Tibial artery (tissue), 4 donors: ENCODE measurements around the gene DCT.
A peak's percentile ranks its signal among the peaks of the same experiment; 100 is the strongest.

Experiments
- DNase-seq, 2 donors: peaks; one replicate each; pipeline ENCODE4 v3.0.0-alpha.2; 2019
- H3K27ac ChIP-seq, 2 donors: fragments of 200-600 bp; sonication (generic) in 1 of 2; 1 replicate in 1 of 2; 2 replicates in 1 of 2; pipeline ENCODE4 v1.5.1; 2018 to 2019; ENCODE audit warnings: mild to moderate bottlenecking in 1 of 2
- H3K27me3 ChIP-seq, 2 donors: fragments of 200-600 bp; sonication (generic) in 1 of 2; one replicate each; pipeline versions ENCODE4 v1.5.1 to v1.6.0; 2016 to 2019
- H3K36me3 ChIP-seq, 3 donors: fragments of 200-600 bp; sonication (generic) in 2 of 3; one replicate each; pipeline ENCODE4 v1.5.1; 2016 to 2019; ENCODE audit warnings: mild to moderate bottlenecking in 2 of 3
- H3K4me1 ChIP-seq, 4 donors: fragments of 200-600 bp; sonication (generic) in 2 of 4; 1 replicate in 3 of 4; 2 replicates in 1 of 4; pipeline ENCODE4 v1.5.1; 2016 to 2019
- H3K4me3 ChIP-seq, 2 donors: fragments of 200-600 bp; sonication (generic) in 1 of 2; 1 replicate in 1 of 2; 2 replicates in 1 of 2; pipeline ENCODE4 v1.5.1; 2018 to 2019; ENCODE audit warnings: mild to moderate bottlenecking in 2 of 2
- H3K9me3 ChIP-seq, 3 donors: fragments of 200-600 bp; sonication (generic) in 1 of 3; one replicate each; pipeline ENCODE4 v1.5.1; 2016 to 2019
- CTCF ChIP-seq, 2 experiments: fragments of 200-600 bp in 1 of 2; fragments of 450-650 bp in 1 of 2; IDR thresholded peaks; one replicate each; pipeline ENCODE4 v1.5.1; 2017 to 2019; ENCODE audit warnings: antibody characterized with exemption in 2 of 2, mild to moderate bottlenecking in 1 of 2, moderate library complexity in 1 of 2
- intact Hi-C: fragments of 100-400 bp; cut with DNase I; formaldehyde crosslinking; loops from one replicate; pipeline ENCODE4 v1.15.0; 2023; ENCODE audit warnings: low total_unique reads

DCT gene

GRCh38 chr13:94417294-94417693, 62.2 kb downstream of the DCT start:
- no peaks in the 10 kb centered on the region for H3K27me3 ChIP-seq
- H3K27ac ChIP-seq, result no peak overlapping the region
- no peaks in the 10 kb centered on the region for H3K36me3 ChIP-seq
- TF ChIP-seq CTCF (IDR thresholded peaks at IDR 0.05), result no peak
- DNase-seq, result no peak
- intact Hi-C loops, result no loop called here
- peaks cover 0 to 5% (median 0%) of the 10 kb centered on the region in 3 donors for H3K9me3 ChIP-seq
- no peak overlapping the region for H3K4me3 ChIP-seq
- no peaks in the 10 kb centered on the region for H3K4me1 ChIP-seq

DNA sequence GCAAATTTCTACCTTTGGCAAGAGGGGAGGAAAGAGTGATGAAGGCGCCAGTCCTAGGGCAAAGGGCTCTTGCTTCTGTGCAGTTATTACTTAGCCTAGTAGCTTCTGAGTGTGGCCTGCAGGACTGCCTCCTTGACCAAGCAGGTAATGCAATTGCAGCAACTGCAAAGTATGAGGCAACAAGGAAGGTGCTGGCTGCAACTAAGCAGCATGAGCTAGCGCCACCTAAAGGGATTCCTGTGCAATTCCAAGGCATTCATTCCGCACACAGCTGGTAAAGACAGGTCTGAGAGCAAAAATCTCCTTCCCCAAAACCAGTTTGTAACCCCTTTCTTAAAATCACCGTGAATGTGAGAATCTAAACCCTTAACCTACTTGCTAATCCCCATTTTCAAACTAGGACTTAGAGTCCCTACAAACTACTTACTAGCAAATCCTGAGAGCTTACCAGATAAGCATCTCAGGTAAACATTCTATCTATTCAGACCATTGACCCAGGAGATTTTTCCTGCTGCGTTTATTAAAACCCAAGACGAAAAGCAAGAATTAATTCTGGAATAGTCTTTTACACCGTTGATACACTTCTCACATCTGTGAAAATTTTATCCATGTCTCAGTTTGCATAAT, 62.9 kb downstream of the DCT start:
- H3K4me1 ChIP-seq, result no peaks in the 10 kb centered on the region
- H3K4me3 ChIP-seq, result no peak overlapping the region
- no peak overlapping the region for H3K27ac ChIP-seq
- TF ChIP-seq CTCF (IDR thresholded peaks at IDR 0.05), result peak in 1 of 2 experiments; percentile 21
- no peaks in the 10 kb centered on the region for H3K36me3 ChIP-seq
- peaks cover 0 to 5% (median 0%) of the 10 kb centered on the region in 3 donors for H3K9me3 ChIP-seq
- intact Hi-C loops, result no loop called here
- DNase-seq, result no peak
- H3K27me3 ChIP-seq, result no peaks in the 10 kb centered on the region

DNA sequence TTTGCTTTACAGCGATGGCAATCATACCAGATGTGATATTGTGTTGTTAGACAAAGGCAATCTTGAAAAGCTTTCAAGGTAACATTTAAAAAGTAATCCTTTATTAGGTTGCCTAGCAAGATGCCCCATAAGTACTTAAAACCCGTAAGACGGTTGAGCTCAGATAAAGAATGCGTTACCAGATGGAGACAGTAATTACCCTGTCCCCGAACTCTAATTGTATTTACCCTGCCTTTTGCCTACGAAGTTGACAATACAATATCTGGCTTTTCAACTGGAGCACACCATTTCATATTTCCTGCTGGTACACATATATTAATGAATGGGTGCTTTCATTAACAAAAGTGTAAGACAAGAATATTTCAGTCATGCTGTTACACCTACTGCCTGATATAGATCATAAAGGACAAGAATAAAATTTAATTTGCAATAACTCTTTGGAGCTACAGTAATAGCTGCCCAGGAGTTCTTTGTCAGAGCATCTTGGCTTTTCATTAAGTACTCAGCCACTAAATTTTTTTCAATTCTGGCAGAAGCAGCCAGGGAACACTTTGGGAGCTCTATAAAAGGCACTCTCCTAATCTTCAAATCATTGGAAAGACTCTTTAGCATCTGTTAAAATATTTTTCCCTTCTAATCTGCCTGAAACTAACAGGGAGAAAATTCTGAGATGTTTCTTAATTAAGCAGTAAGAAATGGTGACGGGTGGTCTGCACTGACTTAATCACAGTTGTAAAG, 63.8 kb downstream of the DCT start:
- Histone ChIP-seq H3K27ac (no peak overlapping the region), H3K9me3 (no peaks in the 10 kb centered on the region), H3K27me3 (no peaks in the 10 kb centered on the region), H3K4me3 (no peak overlapping the region), H3K4me1 (no peaks in the 10 kb centered on the region), H3K36me3 (no peaks in the 10 kb centered on the region)
- intact Hi-C loops, result no loop called here
- TF ChIP-seq CTCF (IDR thresholded peaks at IDR 0.05), result no peak
- no peak for DNase-seq

GRCh38 chr13:94414708-94415107, 64.8 kb downstream of the DCT start:
- TF ChIP-seq CTCF (IDR thresholded peaks at IDR 0.05), result no peak
- no peaks in the 10 kb centered on the region for H3K36me3 ChIP-seq
- no peaks in the 10 kb centered on the region for H3K9me3 ChIP-seq
- H3K27me3 ChIP-seq, result no peaks in the 10 kb centered on the region
- H3K4me3 ChIP-seq, result no peak overlapping the region
- intact Hi-C loops, result no loop called here
- no peak overlapping the region for H3K27ac ChIP-seq
- DNase-seq, result no peak
- H3K4me1 ChIP-seq, result no peaks in the 10 kb centered on the region

GRCh38 chr13:94414141-94414540, 65.3 kb downstream of the DCT start:
- Histone ChIP-seq H3K27me3 (no peaks in the 10 kb centered on the region), H3K4me3 (no peak overlapping the region), H3K36me3 (no peaks in the 10 kb centered on the region), H3K9me3 (no peaks in the 10 kb centered on the region), H3K27ac (no peak overlapping the region), H3K4me1 (no peaks in the 10 kb centered on the region)
- intact Hi-C loops, result no loop called here
- TF ChIP-seq CTCF (IDR thresholded peaks at IDR 0.05), result no peak
- no peak for DNase-seq
